Hepatocyte (in vitro differentiated cells): ENCODE results near the gene TMEM255A. TPM values are rescaled to one million over a fixed set of nuclear protein-coding genes. Genes with fewer than 3 reads are reported as not detected.
A peak's percentile ranks its signal among the peaks of the same experiment; 100 is the strongest.

Experiments
- DNase-seq: peaks from one replicate; pipeline ENCODE4 v3.0.0-alpha.2; 2016; ENCODE audit warnings: low spot score
- H2AFZ ChIP-seq: fragments of 200-600 bp; sonication (generic); 2 replicates; pipeline ENCODE4 v1.6.0; 2016; ENCODE audit warnings: antibody characterized with exemption, mild to moderate bottlenecking
- H3K27ac ChIP-seq: fragments of 200-600 bp; sonication (generic); 2 replicates; pipeline ENCODE4 v1.5.1; 2016; ENCODE audit warnings: mild to moderate bottlenecking
- H3K27me3 ChIP-seq: fragments of 200-600 bp; sonication (generic); 2 replicates; pipeline ENCODE4 v1.6.1; 2016
- H3K36me3 ChIP-seq: fragments of 200-600 bp; sonication (generic); replicated peaks from 2 replicates; pipeline ENCODE4 v1.5.1; 2016; ENCODE audit warnings: low read depth; ENCODE audit not compliant: insufficient read depth
- H3K4me1 ChIP-seq: fragments of 200-600 bp; sonication (generic); 2 replicates; pipeline ENCODE4 v1.5.1; 2016; ENCODE audit warnings: mild to moderate bottlenecking, moderate library complexity; ENCODE audit not compliant: insufficient read depth
- H3K4me2 ChIP-seq: fragments of 200-600 bp; sonication (generic); 2 replicates; pipeline ENCODE4 v1.6.0; 2016
- H3K4me3 ChIP-seq: fragments of 200-600 bp; sonication (generic); 2 replicates; pipeline ENCODE4 v1.5.1; 2016; ENCODE audit warnings: mild to moderate bottlenecking
- H3K79me2 ChIP-seq: fragments of 200-600 bp; sonication (generic); 2 replicates; pipeline ENCODE4 v1.6.0; 2017; ENCODE audit warnings: mild to moderate bottlenecking
- H3K9me2 ChIP-seq: fragments of 200-600 bp; sonication (generic); replicated peaks from 2 replicates; pipeline ENCODE4 v1.6.0; 2017; ENCODE audit warnings: mild to moderate bottlenecking; ENCODE audit not compliant: insufficient read depth
- H3K9me3 ChIP-seq: fragments of 200-600 bp; sonication (generic); 2 replicates; pipeline ENCODE4 v1.5.1; 2016; ENCODE audit warnings: low read depth, mild to moderate bottlenecking
- H4K20me1 ChIP-seq: fragments of 200-600 bp; sonication (generic); 2 replicates; pipeline ENCODE4 v1.6.0; 2016; ENCODE audit warnings: mild to moderate bottlenecking; ENCODE audit not compliant: insufficient read depth, poor library complexity, severe bottlenecking
- CTCF ChIP-seq: fragments of 200-600 bp; sonication (generic); IDR thresholded peaks from 2 replicates; pipeline ENCODE4 v1.5.1; 2016; ENCODE audit warnings: antibody characterized with exemption, mild to moderate bottlenecking; ENCODE audit not compliant: poor library complexity
- EZH2 ChIP-seq: fragments of 200-600 bp; sonication (generic); IDR thresholded peaks from 2 replicates; pipeline ENCODE4 v1.6.1; 2016; ENCODE audit warnings: antibody characterized with exemption, mild to moderate bottlenecking, borderline replicate concordance
- EZH2phosphoT487 ChIP-seq: fragments of 200-600 bp; sonication (generic); IDR thresholded peaks from one replicate; pipeline ENCODE4 v1.6.1; 2018; ENCODE audit warnings: antibody characterized with exemption, mild to moderate bottlenecking, low read depth, moderate library complexity; ENCODE audit not compliant: unreplicated experiment, severe bottlenecking
- WGBS: methylation state at CpG from one replicate; pipeline ENCODE4 v1.1.6; 2016; ENCODE audit warnings: low lambda C conversion rate; ENCODE audit errors: missing lambda C conversion rate; 5-methylcytosine and 5-hydroxymethylcytosine counted together
- polyA plus RNA-seq: library from polyadenylated mRNA; unstranded; fragments of >200 nt; fragmentation: Nextera tagmentation; extraction: Ambion mirVana; gene quantifications from 2 replicates; pipeline ENCODE4 v1.2.1, GENCODE V29; 2016
- total RNA-seq: library from RNA; depleted of rRNA; stranded (reverse); fragments of >200 nt; gene quantifications from 2 replicates; pipeline ENCODE4 v1.2.3, GENCODE V29; 2014

The TMEM255A gene
- total RNA-seq (0.44 and 0.77 TPM in 2 replicates), polyA plus RNA-seq (0.68 and 2.2 TPM in 2 replicates)

- H3K9me3 ChIP-seq, result no peaks in the 10 kb centered on the region
- TF ChIP-seq EZH2 (no peak), CTCF (no peak), EZH2phosphoT487 (no peak)
- 38% methylated on average over 48 of the region's 49 CpGs for WGBS
- no peaks in the 10 kb centered on the region for H3K9me2 ChIP-seq
- DNase-seq, result peak; percentile 28
- H3K4me1 ChIP-seq, result no peaks in the 10 kb centered on the region
- H4K20me1 ChIP-seq, result no peaks in the 10 kb centered on the region
- H3K36me3 ChIP-seq, result no peaks in the 10 kb centered on the region
- peak within 1 kb of the TSS; percentile 36 for H3K4me3 ChIP-seq
- H3K4me2 ChIP-seq, result peak within 1 kb of the TSS; percentile 87
- no peak within 1 kb of the TSS for H3K27ac ChIP-seq
- H3K27me3 ChIP-seq, result peaks cover 21% of the 10 kb centered on the region
- no peaks in the 10 kb centered on the region for H3K79me2 ChIP-seq
- H2AFZ ChIP-seq, result no peak within 1 kb of the TSS
Measured at GRCh38 chrX:120310861-120311726, at the start of gene TMEM255A. TSS of gene TMEM255A (minus strand) at chrX:120311461. CDS start at chrX:120311309, 152 bp downstream.

- Histone ChIP-seq H4K20me1 (no peaks in the 10 kb centered on the region), H3K4me2 (no peak overlapping the region), H3K9me2 (no peaks in the 10 kb centered on the region), H3K36me3 (no peaks in the 10 kb centered on the region), H3K9me3 (no peaks in the 10 kb centered on the region), H3K4me3 (no peak overlapping the region), H3K4me1 (no peaks in the 10 kb centered on the region), H2AFZ (no peak overlapping the region), H3K27ac (no peak overlapping the region), H3K27me3 (no peaks in the 10 kb centered on the region), H3K79me2 (no peaks in the 10 kb centered on the region)
- WGBS, result 65% methylated on average over 7 of the region's 7 CpGs
- no peak for DNase-seq
- no peak for TF ChIP-seq CTCF
- no peak for TF ChIP-seq EZH2
- TF ChIP-seq EZH2phosphoT487, result no peak
Measured at GRCh38 chrX:120358737-120359456, 47.6 kb upstream of the TMEM255A start.

GRCh38 chrX:120357186-120357585, 45.9 kb upstream of the TMEM255A start:
- Histone ChIP-seq H3K4me3 (no peak overlapping the region), H3K9me3 (no peaks in the 10 kb centered on the region), H3K9me2 (no peaks in the 10 kb centered on the region), H3K4me2 (no peak overlapping the region), H2AFZ (no peak overlapping the region), H3K4me1 (no peaks in the 10 kb centered on the region), H3K27ac (no peak overlapping the region), H4K20me1 (no peaks in the 10 kb centered on the region), H3K27me3 (no peaks in the 10 kb centered on the region), H3K36me3 (no peaks in the 10 kb centered on the region), H3K79me2 (no peaks in the 10 kb centered on the region)
- DNase-seq, result no peak
- no peak for TF ChIP-seq EZH2
- TF ChIP-seq EZH2phosphoT487, result no peak
- TF ChIP-seq CTCF, result no peak
- 74% methylated on average over 2 of the region's 2 CpGs for WGBS
